Measurements from ENCODE around the gene CAPN8.

DNA sequence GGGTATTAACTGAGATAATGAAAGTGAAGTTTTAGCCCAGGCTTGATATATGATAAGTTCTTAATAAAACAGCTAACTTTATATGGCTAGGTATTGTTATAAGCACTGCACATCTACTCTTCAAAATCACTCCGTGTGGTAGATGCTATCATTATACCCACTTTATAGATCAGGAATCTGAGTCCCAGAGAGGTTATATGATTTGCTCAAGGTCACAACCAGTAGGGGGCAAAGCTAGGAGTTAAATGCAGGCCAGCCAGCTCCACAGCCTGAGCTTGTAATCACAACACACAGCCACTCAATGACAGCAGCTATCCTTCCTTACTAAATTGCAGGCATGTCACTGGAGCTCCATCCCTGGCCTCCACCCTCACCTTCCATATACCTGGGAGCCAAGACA lies 115.8 kb downstream of the CAPN8 start:
- TF ChIP-seq POLR2A (IDR thresholded peaks at IDR 0.05) = no peak
- TF ChIP-seq, protein P1, sequence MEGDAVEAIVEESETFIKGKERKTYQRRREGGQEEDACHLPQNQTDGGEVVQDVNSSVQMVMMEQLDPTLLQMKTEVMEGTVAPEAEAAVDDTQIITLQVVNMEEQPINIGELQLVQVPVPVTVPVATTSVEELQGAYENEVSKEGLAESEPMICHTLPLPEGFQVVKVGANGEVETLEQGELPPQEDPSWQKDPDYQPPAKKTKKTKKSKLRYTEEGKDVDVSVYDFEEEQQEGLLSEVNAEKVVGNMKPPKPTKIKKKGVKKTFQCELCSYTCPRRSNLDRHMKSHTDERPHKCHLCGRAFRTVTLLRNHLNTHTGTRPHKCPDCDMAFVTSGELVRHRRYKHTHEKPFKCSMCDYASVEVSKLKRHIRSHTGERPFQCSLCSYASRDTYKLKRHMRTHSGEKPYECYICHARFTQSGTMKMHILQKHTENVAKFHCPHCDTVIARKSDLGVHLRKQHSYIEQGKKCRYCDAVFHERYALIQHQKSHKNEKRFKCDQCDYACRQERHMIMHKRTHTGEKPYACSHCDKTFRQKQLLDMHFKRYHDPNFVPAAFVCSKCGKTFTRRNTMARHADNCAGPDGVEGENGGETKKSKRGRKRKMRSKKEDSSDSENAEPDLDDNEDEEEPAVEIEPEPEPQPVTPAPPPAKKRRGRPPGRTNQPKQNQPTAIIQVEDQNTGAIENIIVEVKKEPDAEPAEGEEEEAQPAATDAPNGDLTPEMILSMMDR (IDR thresholded peaks at IDR 0.05) = no peak

Data from right lobe of liver (tissue), 4 donors.